GM20000 (cell line): Measurements from ENCODE around the gene BOC.

Experiments
- DNase-seq: peaks from one replicate; pipeline ENCODE4 v3.0.0; 2012; ENCODE audit warnings: low spot score
- CTCF ChIP-seq: IDR thresholded peaks from 2 replicates; pipeline ENCODE4 v1.5.1; 2012; ENCODE audit warnings: mild to moderate bottlenecking, control low read depth; ENCODE audit errors: extremely low read depth, missing control alignments

The BOC gene

GRCh38 chr3:113211330-113212149 lies at the start of gene BOC:
BOC (plus strand) TSS chr3:113211557; CDS start chr3:113249803, 38,246 bp downstream.
- no peak for TF ChIP-seq CTCF
- DNase-seq: peak; percentile 74

- DNase-seq: no peak
- no peak for TF ChIP-seq CTCF
These were observed 49.7 kb upstream of the BOC start for GRCh38 chr3:113161661-113162060.

- no peak for DNase-seq
- no peak for TF ChIP-seq CTCF
These were observed 48.2 kb upstream of the BOC start for GRCh38 chr3:113163152-113163551.

GRCh38 chr3:113165841-113166240 lies 45.5 kb upstream of the BOC start:
- no peak for TF ChIP-seq CTCF
- no peak for DNase-seq

- no peak for TF ChIP-seq CTCF
- DNase-seq: no peak
These were observed 45.0 kb upstream of the BOC start for GRCh38 chr3:113166357-113166718.

GRCh38 chr3:113166719-113167492 lies 44.5 kb upstream of the BOC start:
- no peak for DNase-seq
- TF ChIP-seq CTCF: no peak

GRCh38 chr3:113167825-113168801 lies 43.2 kb upstream of the BOC start:
- no peak for TF ChIP-seq CTCF
- no peak for DNase-seq
